ENCODE results near the gene MYO5B.

The MYO5B gene

DNA sequence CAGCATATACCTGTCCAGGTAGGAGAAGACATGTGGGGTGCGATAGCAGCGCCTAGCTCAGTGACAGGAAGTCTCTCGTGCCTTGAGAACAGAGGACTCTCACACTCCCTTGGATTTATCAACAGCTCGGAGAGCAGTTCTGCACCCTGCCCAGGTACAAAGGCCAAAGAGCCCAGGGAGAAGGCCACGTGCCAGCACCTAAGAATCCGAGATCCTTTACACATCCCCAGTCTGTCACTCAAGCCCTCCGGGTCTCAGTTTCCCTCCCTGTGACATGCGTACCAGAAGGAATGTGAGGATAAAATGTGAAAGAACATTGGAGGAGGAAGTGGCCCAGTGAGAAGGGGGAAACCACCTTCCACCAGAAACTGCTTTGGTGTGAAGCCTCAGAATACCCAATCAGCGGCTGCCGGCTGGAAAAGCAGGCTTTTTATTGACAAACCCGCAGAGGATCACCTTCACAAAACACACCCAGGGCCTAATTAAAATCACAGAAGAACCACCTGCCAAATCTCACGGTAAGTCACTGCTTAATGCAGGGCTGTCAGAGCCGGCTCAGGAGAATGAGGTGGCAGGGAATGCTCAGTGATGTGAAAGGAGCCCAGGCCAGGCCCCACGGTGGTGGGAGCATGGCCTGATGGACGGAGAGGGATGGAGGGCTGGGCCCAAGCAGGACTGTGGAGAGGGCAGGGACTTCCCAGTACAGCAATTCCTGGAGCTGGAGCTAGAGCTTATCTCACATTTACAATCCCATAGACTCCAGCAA lies 66.3 kb downstream of the MYO5B start:
- no peak for DNase-seq (ENCODE audit: low read depth)
- TF ChIP-seq, protein P1, sequence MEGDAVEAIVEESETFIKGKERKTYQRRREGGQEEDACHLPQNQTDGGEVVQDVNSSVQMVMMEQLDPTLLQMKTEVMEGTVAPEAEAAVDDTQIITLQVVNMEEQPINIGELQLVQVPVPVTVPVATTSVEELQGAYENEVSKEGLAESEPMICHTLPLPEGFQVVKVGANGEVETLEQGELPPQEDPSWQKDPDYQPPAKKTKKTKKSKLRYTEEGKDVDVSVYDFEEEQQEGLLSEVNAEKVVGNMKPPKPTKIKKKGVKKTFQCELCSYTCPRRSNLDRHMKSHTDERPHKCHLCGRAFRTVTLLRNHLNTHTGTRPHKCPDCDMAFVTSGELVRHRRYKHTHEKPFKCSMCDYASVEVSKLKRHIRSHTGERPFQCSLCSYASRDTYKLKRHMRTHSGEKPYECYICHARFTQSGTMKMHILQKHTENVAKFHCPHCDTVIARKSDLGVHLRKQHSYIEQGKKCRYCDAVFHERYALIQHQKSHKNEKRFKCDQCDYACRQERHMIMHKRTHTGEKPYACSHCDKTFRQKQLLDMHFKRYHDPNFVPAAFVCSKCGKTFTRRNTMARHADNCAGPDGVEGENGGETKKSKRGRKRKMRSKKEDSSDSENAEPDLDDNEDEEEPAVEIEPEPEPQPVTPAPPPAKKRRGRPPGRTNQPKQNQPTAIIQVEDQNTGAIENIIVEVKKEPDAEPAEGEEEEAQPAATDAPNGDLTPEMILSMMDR (IDR thresholded peaks at IDR 0.05; ENCODE audit: low read depth, low read length), result no peak
- TF ChIP-seq MYC (IDR thresholded peaks at IDR 0.05; ENCODE audit: low read depth, low read length), result no peak
- no peak for TF ChIP-seq POLR2A (IDR thresholded peaks at IDR 0.05; ENCODE audit: extremely low read depth, insufficient read length)
- TF ChIP-seq, protein P2, sequence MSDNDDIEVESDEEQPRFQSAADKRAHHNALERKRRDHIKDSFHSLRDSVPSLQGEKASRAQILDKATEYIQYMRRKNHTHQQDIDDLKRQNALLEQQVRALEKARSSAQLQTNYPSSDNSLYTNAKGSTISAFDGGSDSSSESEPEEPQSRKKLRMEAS (IDR thresholded peaks at IDR 0.05; ENCODE audit: low read depth, low read length), result no peak
- H3K4me3 ChIP-seq (ENCODE audit: low read depth, low read length), result no peak overlapping the region

DNA sequence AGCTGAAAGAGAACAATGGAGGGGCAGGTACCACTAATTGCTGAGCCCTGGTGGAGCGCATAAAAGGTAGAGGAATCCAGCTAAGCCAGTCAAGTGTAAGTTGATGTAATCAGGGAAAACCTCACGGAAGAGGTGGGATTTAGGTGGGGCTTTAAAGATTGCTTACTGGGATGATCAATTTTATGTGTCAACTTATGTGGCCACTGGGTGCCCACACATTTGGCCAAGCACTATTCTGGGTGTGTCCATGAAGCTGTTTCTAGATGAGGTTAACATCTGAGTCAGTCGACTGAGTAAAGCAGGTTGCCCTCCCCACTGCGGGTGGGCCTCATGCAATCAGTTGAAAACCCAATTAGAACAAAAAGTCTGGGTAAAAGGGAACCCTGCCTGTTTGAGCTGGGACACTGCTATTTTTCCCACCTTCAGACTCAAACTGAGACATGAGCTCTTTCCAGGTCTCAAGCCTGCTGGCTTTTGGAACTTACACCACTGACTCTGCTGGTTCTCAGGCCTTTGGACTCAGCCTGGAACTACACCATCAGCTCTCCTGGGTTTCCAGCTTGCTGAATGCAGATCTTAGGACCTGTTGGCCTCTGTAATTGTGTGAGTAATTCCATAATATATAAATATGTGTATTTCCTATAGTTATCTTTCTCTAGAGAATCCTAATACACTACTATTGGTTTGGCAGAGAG lies 67.3 kb downstream of the MYO5B start:
- no peak for DNase-seq (ENCODE audit: low read depth)
- TF ChIP-seq, protein P1 (IDR thresholded peaks at IDR 0.05; ENCODE audit: low read depth, low read length), result no peak
- TF ChIP-seq MYC (IDR thresholded peaks at IDR 0.05; ENCODE audit: low read depth, low read length), result no peak
- TF ChIP-seq, protein P2 (IDR thresholded peaks at IDR 0.05; ENCODE audit: low read depth, low read length), result no peak
- TF ChIP-seq POLR2A (IDR thresholded peaks at IDR 0.05; ENCODE audit: extremely low read depth, insufficient read length), result no peak

DNA sequence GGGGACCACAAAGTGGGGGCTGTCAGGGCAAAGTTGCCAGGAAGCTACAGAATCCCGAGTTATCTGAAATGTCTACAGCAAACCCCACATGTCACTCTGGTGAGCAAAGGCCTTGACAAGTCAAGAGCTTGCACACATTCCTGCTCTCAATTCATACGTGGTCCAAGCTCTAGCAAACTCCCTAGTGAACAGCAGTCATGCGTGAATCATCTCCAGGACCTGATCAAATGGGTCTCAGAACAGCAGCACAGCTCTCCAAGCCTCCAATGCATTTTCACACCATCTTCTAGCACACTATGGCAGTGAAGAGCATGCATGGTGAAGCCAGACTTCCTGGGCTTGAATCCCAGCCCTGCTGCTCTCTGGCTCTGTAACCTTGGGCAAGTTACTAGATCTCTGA lies 68.5 kb downstream of the MYO5B start:
- no peak for DNase-seq (ENCODE audit: low read depth)
- TF ChIP-seq, protein P2 (IDR thresholded peaks at IDR 0.05; ENCODE audit: low read depth, low read length), result no peak
- TF ChIP-seq MYC (IDR thresholded peaks at IDR 0.05; ENCODE audit: low read depth, low read length), result no peak
- TF ChIP-seq POLR2A (IDR thresholded peaks at IDR 0.05; ENCODE audit: extremely low read depth, insufficient read length), result no peak
- TF ChIP-seq, protein P1 (IDR thresholded peaks at IDR 0.05; ENCODE audit: low read depth, low read length), result no peak

More for the DNA sequence above, 67.3 kb downstream of the MYO5B start:
- H3K4me3 ChIP-seq (ENCODE audit: low read depth, low read length), result no peak overlapping the region

DNA sequence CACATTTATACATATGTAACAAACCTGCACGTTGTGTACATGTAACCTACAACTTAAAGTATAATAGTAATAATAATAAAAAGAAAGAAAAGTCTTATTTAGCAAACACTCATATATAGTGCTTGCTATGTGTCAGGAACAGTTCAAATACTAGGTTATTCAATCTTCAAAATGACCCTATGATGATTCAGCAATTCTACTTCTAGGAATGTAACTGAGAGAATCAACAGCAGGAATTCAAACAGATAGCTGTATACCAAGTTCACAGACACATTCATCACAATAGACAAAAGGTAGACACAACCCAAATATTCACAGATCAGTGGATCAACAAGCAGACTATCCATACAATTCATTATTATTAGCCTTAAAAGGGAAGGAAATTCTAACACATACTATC lies 69.5 kb downstream of the MYO5B start:
- TF ChIP-seq, protein P1 (IDR thresholded peaks at IDR 0.05; ENCODE audit: low read depth, low read length), result no peak
- TF ChIP-seq POLR2A (IDR thresholded peaks at IDR 0.05; ENCODE audit: extremely low read depth, insufficient read length) (no peak), MYC (IDR thresholded peaks at IDR 0.05; ENCODE audit: low read depth, low read length) (no peak)
- TF ChIP-seq, protein P2 (IDR thresholded peaks at IDR 0.05; ENCODE audit: low read depth, low read length), result no peak
- no peak overlapping the region for H3K4me3 ChIP-seq (ENCODE audit: low read depth, low read length)
- DNase-seq (ENCODE audit: low read depth), result no peak

More for the DNA sequence above, 68.5 kb downstream of the MYO5B start:
- H3K4me3 ChIP-seq (ENCODE audit: low read depth, low read length), result no peak overlapping the region

DNA sequence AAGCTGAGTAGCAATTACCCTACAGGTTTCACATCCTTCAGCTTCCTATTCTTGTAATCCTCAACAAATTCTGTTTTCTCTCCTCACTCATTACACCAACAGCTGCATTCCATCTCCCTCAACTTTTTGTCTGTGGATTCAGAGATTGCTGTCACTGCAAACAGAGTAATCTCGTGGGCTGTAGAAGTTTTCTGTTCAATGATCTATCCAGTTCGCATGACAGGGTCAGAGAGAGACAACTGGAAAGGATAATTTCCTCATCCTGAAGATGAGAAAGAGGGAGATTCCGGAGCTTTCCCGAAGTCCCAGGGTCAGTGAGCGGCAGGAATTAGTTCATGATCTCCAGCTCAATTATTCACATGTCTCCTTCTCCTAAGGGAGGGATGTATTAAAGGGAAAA lies 75.7 kb downstream of the MYO5B start:
- no peak for DNase-seq (ENCODE audit: low read depth)
- no peak overlapping the region for H3K4me3 ChIP-seq (ENCODE audit: low read depth, low read length)
- TF ChIP-seq, protein P1 (IDR thresholded peaks at IDR 0.05; ENCODE audit: low read depth, low read length), result no peak
- TF ChIP-seq, protein P2 (IDR thresholded peaks at IDR 0.05; ENCODE audit: low read depth, low read length), result no peak
- TF ChIP-seq MYC (IDR thresholded peaks at IDR 0.05; ENCODE audit: low read depth, low read length) (no peak), POLR2A (IDR thresholded peaks at IDR 0.05; ENCODE audit: extremely low read depth, insufficient read length) (no peak)

Measured in NB4 (cell line).